GM18508 (cell line): ENCODE results near the gene HOMEZ.

Experiments used
- ATAC-seq: cut with Tn5 transposase; IDR thresholded peaks from one replicate; pipeline ENCODE4 v1.9.1; 2021; ENCODE audit warnings: moderate number of reproducible peaks; ENCODE audit not compliant: insufficient read depth, unreplicated experiment

The HOMEZ gene

GRCh38 chr14:23307687-23308644, 22.0 kb upstream of the HOMEZ start:
- no peak for ATAC-seq

DNA sequence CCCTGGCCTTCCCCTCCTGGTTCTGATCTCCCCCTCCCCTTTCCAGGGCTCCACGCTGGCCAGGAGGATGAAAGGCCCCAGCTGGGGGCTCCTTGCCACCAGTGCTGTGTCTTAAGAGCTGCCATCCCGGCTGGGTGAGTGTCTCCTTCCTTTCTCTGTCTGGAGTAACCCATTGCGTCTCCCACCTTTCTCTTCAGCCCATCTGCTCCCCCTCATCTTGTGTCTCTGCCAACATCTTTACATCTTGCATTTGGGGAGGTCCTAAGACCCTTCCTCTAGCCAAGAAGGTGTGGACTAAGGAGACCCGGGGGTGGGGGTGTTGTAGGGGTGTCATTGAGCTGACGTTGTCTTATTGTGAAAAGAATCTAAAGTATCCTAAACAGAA, 21.2 kb upstream of the HOMEZ start:
- no peak for ATAC-seq

DNA sequence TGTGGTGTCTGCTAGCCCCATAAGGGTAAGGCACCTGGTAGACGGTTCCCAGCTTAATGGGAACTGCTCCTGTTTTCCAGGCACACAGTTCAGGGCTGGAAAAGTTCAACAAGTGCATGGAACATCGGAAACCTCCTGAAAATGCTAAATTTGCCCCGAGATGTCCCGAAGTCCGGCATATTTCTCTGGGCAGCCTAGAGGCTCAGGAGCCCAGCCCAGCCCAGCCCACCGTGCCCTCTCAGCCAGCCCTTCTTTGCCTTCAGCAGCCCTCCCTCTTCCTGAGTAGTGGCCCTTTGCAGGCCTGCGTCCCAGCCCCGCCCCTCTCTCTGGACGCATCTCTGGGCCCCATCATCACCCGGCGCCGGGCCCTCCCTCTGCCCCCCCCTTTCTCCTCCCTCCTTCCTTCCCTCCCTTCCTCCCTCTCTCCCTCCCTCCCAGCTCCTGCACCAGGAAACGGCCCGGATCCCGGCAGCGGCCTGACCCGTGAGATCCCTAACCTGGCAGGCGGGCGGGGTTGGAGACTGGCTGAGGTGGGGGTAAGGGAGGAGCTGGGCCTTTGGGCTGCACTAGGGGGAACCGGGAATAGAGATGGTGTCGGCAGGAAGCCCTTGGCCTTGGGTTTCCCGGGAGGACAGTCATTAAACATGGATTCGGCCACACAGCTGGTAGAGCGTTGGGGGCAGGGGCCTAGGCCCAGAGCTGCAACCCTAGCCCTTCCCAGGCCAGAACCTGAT, 20.6 kb upstream of the HOMEZ start, which contains the start of gene BCL2L2:
Gene BCL2L2, plus strand, starts transcription at position 422 of the 734 bp plus-strand sequence. CDS start 935 bp downstream, outside the sequence.
- no peak for ATAC-seq

DNA sequence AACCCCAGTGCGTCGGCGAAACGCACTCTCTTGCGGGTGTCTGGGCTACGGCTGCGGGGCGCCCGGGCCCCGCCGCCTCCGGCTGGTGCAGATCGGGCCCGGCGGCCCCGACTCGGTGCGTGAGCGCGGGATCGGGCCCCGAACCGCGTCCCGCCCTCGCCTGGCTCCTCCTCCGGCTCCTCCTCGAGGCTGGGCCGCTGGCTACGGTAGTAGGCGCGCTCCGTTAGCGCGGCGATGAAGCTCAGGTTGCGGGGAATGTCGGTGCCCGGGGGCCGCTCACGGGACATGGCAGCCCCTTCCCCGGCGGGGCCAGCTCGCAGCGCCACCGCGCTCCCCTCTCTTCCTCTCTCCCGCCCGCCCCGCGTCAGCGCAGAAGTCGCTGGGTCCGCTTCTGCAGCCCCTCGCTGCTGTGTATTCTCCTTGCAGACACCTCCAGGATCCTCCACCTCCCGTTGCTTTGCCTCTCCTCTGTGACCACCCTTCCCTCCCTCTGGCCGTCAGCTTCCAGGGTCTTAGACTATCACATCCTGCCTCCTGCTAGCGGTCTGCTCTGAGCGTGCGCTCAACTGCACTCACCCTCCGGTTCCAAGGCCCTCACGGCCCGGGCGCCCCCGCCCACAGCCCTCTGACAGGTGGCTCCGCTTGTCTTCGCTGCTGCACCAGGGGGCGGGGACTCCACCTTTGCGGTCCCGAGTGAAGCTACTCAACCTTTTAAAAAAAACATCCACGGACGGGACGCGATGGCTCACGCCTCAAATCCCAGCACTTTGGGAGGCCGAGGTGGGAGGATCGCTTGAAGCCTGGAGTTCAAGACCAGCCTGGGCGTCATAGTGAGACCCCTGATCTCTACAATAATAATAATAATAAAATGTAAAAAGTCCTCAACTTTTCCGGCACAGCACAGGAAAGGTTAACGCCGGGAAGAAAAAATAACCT, 16.6 kb upstream of the HOMEZ start, which contains the start of gene PPP1R3E:
Gene PPP1R3E, minus strand, starts transcription at position 570 of the 936 bp plus-strand sequence. Its CDS starts 283 bp downstream, at position 287.
- no peak for ATAC-seq

- ATAC-seq = no peak
These were observed 16.0 kb upstream of the HOMEZ start for GRCh38 chr14:23301969-23302289.

- ATAC-seq = peak; percentile 44
These were observed 15.5 kb upstream of the HOMEZ start for GRCh38 chr14:23301288-23301968.

DNA sequence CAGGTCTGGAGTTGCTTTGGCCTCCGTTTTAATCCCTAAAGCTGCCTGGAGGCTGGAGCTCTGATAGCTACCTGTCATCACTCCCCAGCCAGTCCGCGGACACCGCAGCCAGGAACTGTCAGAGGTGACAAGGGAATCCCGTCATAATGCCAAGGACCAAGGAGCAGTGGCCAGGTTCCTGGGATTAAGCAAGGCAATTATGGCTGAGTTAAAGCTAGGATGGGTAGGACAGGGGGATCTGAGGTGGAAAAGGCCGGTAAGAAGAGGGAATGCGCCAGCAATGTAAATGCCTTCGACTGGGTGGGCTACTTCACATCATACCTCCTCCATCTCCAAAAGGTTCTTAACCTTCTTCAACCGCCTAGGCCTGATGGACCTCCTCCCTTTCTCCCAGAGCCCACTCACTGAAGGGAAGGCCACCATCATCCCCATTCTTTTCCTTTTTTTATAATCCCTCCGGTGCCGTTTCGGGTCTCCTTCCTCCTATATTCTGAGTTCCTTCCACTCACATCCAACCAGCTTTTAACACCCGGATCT, 14.8 kb upstream of the HOMEZ start:
- no peak for ATAC-seq

GRCh38 chr14:23299986-23300686, 14.2 kb upstream of the HOMEZ start:
- ATAC-seq = no peak

- ATAC-seq = no peak
These were observed 13.5 kb upstream of the HOMEZ start for GRCh38 chr14:23299211-23299957.

GRCh38 chr14:23297611-23298277, 11.8 kb upstream of the HOMEZ start:
- ATAC-seq = no peak

DNA sequence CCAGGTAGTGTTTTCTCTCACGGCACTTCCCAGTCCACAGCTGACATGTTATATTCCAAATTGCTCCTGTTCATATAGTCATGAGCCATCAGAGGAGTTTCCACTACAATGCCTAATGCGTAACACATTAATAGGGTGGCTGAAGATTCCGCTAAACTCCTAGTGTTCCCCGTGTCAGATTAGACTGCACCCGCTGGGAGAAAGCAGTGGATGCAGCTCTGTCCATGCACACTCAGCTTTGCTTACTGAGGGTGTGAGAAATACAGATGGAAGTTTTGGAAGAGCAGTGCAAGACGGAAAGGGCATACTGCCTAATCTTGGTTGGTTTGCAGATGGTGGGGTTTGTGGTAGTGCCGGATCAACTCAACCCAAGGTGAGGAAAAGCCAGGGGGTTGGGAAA, 11.2 kb upstream of the HOMEZ start:
- ATAC-seq = no peak

DNA sequence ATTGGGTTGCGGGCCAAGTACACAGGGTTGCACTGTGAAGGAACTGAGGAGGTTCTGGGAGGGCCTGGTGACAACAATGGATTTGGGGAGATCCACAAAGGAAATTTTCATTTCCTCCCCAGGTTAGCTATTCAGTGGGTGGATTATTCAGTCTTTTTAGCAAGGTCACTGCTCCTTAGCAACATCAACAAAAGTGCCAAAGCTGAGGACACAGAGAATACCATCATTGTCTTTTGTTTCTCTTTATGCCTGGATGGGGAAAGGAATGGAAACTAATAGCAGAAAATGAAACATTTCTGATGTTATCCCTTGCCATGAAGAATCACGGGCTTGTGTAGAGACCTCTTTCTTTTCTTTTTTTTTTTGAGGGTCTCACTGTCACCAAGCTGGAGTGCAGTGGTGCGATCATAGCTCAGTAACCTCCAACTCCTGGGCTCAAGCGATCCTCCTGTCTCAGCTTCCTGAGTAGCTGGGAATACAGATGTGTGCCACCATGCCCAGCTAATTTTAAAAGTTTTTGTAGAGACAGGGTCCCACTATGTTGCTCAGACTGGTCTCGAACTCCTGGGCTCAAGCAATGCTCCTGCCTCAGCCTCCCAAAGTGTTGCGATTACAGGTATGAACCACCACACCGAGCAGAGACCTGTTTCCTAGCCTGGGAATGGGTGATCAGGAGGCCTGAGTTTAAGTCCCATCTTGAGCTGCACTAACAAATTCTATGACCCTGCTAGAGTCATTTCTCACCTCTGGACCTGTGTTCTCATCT, 10.3 kb upstream of the HOMEZ start:
- no peak for ATAC-seq

DNA sequence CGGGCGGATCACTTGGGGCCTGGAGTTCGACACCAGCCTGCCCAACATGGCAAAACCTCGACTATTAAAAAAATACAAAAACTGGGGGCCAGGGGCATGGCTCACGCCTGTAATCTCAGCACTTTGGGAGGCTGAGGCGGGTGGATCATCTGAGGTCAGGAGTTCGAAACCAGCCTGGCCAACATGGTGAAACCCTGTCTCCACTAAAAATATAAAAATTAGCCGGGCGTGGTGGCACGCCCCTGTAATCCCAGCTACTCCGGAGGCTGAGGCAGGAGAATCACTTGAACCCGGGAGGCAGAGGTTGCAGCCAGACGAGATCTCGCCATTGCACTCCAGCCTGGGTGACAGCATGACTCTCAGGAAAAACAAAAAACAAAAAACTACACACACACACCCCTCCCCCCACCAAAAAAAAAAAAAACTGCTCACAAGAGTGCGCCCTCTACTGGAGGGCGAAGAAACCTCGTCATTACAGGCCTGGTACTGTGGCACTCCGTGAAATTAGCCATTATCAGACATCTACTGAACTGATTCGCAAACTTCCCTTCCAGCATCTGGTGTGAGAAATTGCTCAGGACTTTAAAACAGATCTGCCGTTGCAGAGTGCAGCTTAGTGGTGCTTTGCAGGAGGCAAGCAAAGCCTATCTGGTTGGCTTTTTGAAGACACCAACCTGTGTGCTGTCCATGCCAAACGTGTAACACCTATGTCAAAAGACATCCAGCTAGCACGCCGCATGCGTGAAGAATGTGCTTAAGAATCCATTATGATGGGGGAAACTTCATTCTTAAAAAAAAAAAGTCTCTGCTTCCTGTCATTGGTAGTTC, 9.0 kb upstream of the HOMEZ start:
- ATAC-seq = no peak

- no peak for ATAC-seq
These were observed 1.1 kb upstream of the HOMEZ start for GRCh38 chr14:23286902-23287479.

DNA sequence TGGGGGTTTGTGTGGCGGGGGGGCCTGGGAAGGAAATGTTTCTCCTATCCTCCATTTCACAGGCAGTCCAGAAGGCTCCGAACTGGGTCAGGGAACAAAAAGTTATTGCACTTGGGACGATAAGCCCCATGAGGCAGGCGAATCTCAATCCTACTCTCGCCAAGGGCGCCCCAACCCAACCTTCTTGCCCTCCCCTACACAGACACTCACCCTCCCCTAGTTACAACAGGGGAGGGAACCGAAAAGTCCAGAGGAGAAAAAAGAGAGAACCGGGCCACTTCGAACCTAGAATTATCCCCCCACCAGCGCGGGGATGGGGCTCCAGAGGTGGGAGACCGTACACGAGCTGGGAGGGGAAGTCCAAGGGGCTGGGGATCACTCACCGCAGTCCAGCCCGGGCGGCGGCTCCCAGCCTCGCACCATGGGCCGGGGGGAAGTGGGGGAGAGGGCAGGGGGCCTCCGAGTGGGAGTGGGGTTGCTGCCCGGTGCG, 357 bp downstream of the HOMEZ start:
- peak; percentile 6 for ATAC-seq
